Measurements from ENCODE around the gene ST3GAL3. TPM values are rescaled to one million over a fixed set of nuclear protein-coding genes. Genes with fewer than 3 reads are reported as not detected.
A peak's percentile ranks its signal among the peaks of the same experiment; 100 is the strongest.

The ST3GAL3 gene
- 10 to 100 TPM; 31.2 to 37.8 (median 36.2) TPM for polyA plus RNA-seq (ENCODE audit: insufficient read depth in 1 of 5, insufficient read length in 5 of 5, low replicate concordance in 1 of 5)
- long read RNA-seq, donor 1, partial matches to known transcripts: 0 of 5 reads
- long read RNA-seq, donor 1, other reads (novel, unspliced or antisense): 0 of 5 reads
- long read RNA-seq, donor 2, partial matches to known transcripts: 0 of 3 reads
- long read RNA-seq, donor 2, other reads (novel, unspliced or antisense): 0 of 3 reads
- long read RNA-seq, donor 3, partial matches to known transcripts: 0 of 5 reads
- long read RNA-seq, donor 3, other reads (novel, unspliced or antisense): 0 of 5 reads
- long read RNA-seq, donor 4, partial matches to known transcripts: 0 of 3 reads
- long read RNA-seq, donor 4, other reads (novel, unspliced or antisense): 0 of 3 reads
- long read RNA-seq, donor 5, transcript ST3GAL3-205 (12 exons, 2,299 nt): major isoform, 6 of 11 reads
- long read RNA-seq, donor 5, partial matches to known transcripts: 0 of 11 reads
- long read RNA-seq, donor 5, other reads (novel, unspliced or antisense): 0 of 11 reads
- long read RNA-seq, donor 6, transcript ST3GAL3-205 (12 exons, 2,299 nt): major isoform, 5 of 9 reads
- long read RNA-seq, donor 6, partial matches to known transcripts: 0 of 9 reads
- long read RNA-seq, donor 6, other reads (novel, unspliced or antisense): 0 of 9 reads
- long read RNA-seq, donor 7, partial matches to known transcripts: 0 of 4 reads
- long read RNA-seq, donor 7, other reads (novel, unspliced or antisense): 0 of 4 reads
- long read RNA-seq, donor 8, partial matches to known transcripts: 0 of 2 reads
- long read RNA-seq, donor 8, other reads (novel, unspliced or antisense): 0 of 2 reads

- DNase-seq: peak; percentile 88
These were observed at the start of gene ST3GAL3 for GRCh38 chr1:43707190-43708001. Gene ST3GAL3, plus strand, starts transcription at chr1:43707536. Its CDS starts 28,727 bp downstream, at chr1:43736263.

DNA sequence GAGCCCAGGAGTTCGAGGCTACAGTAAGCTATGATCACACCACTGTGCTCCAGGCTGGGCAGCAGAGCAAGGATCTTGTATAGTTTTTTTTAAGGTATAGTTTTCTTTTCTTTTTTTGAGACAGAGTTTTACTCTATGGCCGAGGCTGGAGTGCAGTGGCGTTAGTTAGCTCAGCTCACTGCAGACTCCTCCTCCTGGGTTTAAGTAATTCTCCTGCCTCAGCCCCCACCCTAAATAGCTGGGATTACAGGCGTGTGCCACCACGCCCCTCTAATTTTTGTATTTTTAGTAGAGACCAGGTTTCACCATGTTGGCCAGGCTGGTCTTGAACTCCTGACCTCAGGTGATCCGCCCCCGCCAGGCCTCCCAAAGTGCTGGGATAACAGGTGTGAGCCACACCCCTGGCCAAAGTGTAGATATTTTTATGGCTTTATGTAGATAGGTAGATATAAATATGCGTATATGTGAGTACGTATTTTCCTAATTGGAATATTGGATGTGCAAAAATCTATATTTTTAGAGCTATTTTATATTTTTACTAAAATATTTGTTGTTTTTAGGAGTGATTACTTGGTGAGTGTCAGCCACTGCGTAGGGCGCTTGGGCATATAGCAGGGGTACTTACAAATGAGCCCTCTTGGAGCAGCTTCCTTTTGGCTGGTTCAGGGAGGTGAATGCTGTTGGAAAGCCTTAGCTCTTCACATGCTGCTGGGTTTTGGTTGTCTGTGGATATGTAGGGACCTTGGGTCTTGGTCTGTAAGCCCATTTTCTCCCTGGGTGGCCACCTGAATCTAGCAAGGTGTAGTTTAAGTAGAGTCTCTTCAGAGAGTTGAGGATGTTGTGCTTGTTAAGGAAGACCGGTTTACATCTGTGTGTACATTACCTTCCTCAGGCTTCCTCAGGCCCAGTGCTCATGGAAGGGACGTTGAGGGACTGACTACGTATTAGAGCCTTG lies 47.8 kb upstream of the ST3GAL3 start:
- DNase-seq: no peak

DNA sequence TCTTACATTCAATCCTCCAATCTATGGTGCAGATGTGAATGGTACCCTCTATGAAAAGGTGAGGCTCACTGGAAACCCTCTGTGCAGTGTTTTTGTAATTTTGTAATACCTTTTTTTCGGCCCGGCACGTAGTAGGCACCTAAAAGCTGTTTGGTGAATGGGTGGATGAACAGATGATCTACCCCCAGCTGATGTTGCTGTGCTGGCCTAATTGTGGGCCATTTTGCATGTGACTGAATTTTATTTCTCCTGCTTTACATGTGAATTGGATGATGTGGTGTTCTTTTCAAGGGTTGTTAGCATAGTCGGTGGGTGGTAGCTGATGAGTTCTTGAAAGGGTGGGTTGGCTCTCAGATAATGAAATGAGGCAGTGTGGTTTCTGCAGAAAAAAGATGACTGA lies 47.0 kb upstream of the ST3GAL3 start:
- no peak for DNase-seq

GRCh38 chr1:43664369-43664768 lies 43.0 kb upstream of the ST3GAL3 start:
- no peak for DNase-seq

- DNase-seq: no peak
These were observed 40.7 kb upstream of the ST3GAL3 start for GRCh38 chr1:43666608-43667007.

GRCh38 chr1:43668956-43669355 lies 38.4 kb upstream of the ST3GAL3 start:
- DNase-seq: no peak

GRCh38 chr1:43669878-43670277 lies 37.5 kb upstream of the ST3GAL3 start:
- no peak for DNase-seq

GRCh38 chr1:43671193-43671592 lies 36.1 kb upstream of the ST3GAL3 start:
- DNase-seq: no peak

- DNase-seq: no peak
These were observed 35.6 kb upstream of the ST3GAL3 start for GRCh38 chr1:43671626-43672330.

GRCh38 chr1:43673261-43673660 lies 34.1 kb upstream of the ST3GAL3 start:
- no peak for DNase-seq

DNA sequence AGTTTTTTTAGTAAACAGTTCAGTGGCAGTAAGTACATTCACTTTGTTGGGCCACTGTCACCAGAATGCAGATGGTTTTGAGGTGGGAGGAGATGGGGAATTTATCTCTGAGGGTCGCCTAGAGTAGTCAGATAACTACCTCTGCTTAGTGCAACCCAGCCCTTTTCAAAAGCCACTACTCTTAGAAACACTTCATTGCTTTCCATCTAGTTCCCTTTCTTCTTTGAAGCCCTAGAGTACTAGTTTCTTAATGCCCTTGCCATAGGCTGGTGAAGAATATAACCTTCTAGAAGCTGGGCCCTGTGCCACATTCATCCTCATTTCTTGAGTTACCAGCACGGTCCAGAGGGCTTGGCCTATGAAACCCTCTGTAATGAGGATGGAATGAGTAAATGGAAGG lies 28.4 kb upstream of the ST3GAL3 start:
- no peak for DNase-seq

DNA sequence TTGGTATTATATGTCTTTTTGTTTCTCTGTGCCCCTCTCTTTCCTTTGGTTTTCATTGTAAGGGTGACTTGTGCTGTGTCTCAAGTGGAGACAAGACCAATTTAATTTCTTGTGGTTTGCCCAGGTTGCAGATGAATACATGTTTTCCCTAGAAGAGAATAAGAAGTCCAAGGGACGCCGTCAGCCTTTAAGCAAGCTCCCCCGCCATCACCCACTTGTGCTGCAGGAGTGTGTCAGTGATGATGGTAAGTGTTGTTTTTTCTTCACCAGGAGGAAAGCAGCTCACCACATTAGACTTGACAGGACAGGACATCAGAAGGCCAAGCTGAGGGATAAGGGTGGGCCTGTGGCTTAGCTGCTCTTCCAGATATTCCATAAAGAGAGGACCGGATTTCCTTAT lies 23.8 kb upstream of the ST3GAL3 start:
- no peak for DNase-seq

DNA sequence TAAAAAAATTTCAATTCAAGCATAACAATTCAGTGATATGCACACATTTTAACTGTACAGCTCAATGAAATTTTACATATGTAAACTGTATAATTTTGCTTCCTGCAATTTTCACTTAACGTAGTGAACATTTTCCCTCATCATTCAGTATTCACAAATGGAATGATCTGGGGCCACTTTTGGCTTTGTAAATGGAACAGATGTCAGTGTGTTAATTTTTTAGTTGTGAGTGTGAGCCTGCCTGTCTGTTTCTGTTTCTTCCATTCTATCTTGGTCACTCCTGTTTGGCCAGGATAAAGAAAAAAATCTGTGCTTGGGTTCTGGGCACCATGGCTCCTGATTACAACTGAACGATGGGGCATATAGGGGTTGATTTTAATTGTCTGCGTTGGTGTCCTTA lies 20.5 kb upstream of the ST3GAL3 start:
- DNase-seq: no peak

DNA sequence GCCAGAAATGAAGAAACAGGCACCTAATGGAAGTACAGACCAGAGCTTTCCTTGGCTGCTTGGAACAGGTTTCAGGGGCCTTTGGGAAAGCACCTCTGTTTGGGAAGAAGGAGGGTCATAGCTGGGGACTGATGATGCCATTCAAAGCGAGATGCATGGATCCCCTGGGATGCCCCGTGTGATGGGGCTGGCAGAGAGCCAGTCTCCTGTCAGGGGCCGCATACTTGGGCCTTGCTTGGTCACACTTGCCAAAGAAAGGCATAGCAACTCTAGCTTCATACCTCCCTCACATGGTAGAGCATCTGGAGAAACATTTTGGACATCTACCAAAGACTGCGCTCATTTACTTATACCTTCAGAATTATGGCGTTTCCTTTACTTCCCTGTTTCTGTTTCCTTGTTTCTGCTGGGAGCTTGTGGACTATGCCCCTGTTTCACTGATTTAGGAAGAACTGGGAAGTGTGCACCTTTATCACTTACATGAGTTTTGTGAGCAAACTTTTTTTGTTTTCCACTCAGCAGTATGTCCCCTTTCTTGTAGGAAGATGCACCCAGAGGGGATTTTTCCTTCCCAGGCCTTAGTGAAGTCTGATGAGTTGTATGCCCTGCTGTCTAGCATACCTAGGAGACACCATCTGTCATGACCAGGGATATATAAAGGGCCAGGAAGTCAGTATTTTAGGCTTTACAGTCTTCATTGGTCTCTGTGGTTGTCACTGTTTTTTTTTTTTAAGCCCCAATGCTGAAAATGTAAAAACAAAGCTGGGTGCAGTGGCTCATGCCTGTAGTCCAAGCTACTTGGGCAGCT lies 19.8 kb upstream of the ST3GAL3 start:
- DNase-seq: no peak

- no peak for DNase-seq
These were observed 19.3 kb upstream of the ST3GAL3 start for GRCh38 chr1:43688109-43688387.

- no peak for DNase-seq
These were observed 18.7 kb upstream of the ST3GAL3 start for GRCh38 chr1:43688594-43689000.

GRCh38 chr1:43689289-43689688 lies 18.0 kb upstream of the ST3GAL3 start:
- no peak for DNase-seq

- DNase-seq: no peak
These were observed 15.2 kb upstream of the ST3GAL3 start for GRCh38 chr1:43691871-43692815.
